Vagina (tissue), 2 donors: Measurements from ENCODE around the gene TK2.

Experiments
- CTCF ChIP-seq, 3 experiments: fragments of 450-650 bp in 2 of 3; fragments of 200-600 bp in 1 of 3; sonication (generic) in 1 of 3; IDR thresholded peaks; one replicate each; pipeline ENCODE4 v1.5.1; 2017 to 2019; ENCODE audit warnings: antibody characterized with exemption in 3 of 3, mild to moderate bottlenecking in 2 of 3, moderate library complexity in 2 of 3
- POLR2A ChIP-seq, 2 donors: fragments of 450-650 bp; IDR thresholded peaks; one replicate each; pipeline ENCODE4 v1.6.1; 2017; ENCODE audit warnings: antibody characterized with exemption in 2 of 2, mild to moderate bottlenecking in 2 of 2, moderate library complexity in 2 of 2
- POLR2AphosphoS5 ChIP-seq, 2 donors: sonication (generic); formaldehyde crosslinking; IDR thresholded peaks; one replicate each; pipeline ENCODE4 v1.9.0; 2017; ENCODE audit warnings: antibody characterized with exemption in 2 of 2, mild to moderate bottlenecking in 2 of 2, low read depth in 1 of 2; ENCODE audit not compliant: insufficient read depth in 1 of 2

DNA sequence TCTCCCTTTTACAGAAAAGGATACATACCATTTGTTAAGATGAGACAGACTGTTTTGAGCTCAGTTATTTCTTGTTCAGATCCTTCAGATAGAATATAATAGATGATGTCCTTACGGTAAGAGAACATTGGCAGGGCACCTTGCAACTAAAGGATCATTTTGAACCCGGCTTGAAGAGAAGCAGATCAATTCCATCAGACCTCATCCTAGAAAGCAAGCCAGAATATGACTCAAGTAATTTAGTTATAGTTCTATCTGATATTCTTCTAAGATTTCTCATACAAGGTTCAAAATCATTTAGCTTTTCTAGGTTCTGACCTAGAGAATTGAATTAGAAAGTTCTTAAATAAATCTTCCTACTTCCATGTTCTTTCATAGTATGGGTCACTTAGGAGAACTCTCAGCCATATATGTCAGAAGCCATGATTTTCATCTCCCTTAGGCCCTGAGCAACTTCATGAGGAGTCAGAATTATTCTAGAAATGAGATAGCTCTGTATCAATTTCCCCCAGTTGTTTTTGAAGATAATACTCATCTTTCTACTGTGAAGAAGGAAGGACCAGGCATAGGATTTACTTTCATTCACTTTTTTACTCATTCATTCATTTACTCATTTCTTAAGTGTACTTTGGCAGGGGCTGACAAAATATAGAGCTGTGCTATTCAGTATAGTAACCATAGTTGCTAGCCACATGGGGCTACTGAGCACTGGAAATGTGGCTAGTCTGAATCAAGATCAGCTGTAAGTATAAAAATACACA, 13.8 kb upstream of the TK2 start:
- TF ChIP-seq CTCF (IDR thresholded peaks at IDR 0.05) (no peak), POLR2AphosphoS5 (IDR thresholded peaks at IDR 0.05; ENCODE audit: insufficient read depth in 1 of 2, low read depth in 1 of 2) (no peak), POLR2A (IDR thresholded peaks at IDR 0.05) (no peak)
